Endodermal cell (in vitro differentiated cells): ENCODE results near the gene MYF5. TPM values are rescaled to one million over a fixed set of nuclear protein-coding genes. Genes with fewer than 3 reads are reported as not detected.

ENCODE experiments used
- DNase-seq: peaks from one replicate; pipeline ENCODE4 v3.0.0-alpha.2; 2017
- H3K27ac ChIP-seq: 2 replicates; pipeline ENCODE4 v1.5.1; 2013; ENCODE audit warnings: mild to moderate bottlenecking, low read depth, low read length, moderate library complexity
- H3K27me3 ChIP-seq: 2 replicates; pipeline ENCODE4 v1.6.1; 2013; ENCODE audit warnings: mild to moderate bottlenecking, low read length, moderate library complexity; ENCODE audit not compliant: insufficient read depth, control insufficient read depth, poor library complexity, severe bottlenecking
- H3K36me3 ChIP-seq: 2 replicates; pipeline ENCODE4 v1.7.0; 2013; ENCODE audit warnings: mild to moderate bottlenecking, low read length, moderate library complexity; ENCODE audit not compliant: control insufficient read depth, insufficient read depth
- H3K4me1 ChIP-seq: one replicate; pipeline ENCODE4 v1.7.0; 2013; ENCODE audit warnings: low read length; ENCODE audit not compliant: control insufficient read depth, insufficient read depth
- H3K4me3 ChIP-seq: 2 replicates; pipeline ENCODE4 v1.5.1; 2013; ENCODE audit warnings: mild to moderate bottlenecking, low read length, moderate library complexity
- H3K9ac ChIP-seq: 2 replicates; pipeline ENCODE4 v1.6.1; 2013; ENCODE audit warnings: mild to moderate bottlenecking, low read length, moderate library complexity; ENCODE audit not compliant: poor library complexity, severe bottlenecking; ENCODE audit errors: extremely low read depth
- H3K9me3 ChIP-seq: 2 replicates; pipeline ENCODE4 v1.6.1; 2013; ENCODE audit warnings: mild to moderate bottlenecking, low read length, moderate library complexity; ENCODE audit not compliant: control insufficient read depth
- H3K27ac Mint-ChIP-seq: 2 replicates; pipeline ENCODE4 v1.8.0; 2020; ENCODE audit warnings: mixed read lengths
- H3K27me3 Mint-ChIP-seq: 2 replicates; pipeline ENCODE4 v1.8.0; 2021; ENCODE audit warnings: mild to moderate bottlenecking, mixed read lengths; ENCODE audit not compliant: insufficient read depth
- H3K36me3 Mint-ChIP-seq: 2 replicates; pipeline ENCODE4 v1.8.0; 2020; ENCODE audit warnings: low read depth, mixed read lengths
- H3K4me1 Mint-ChIP-seq: 2 replicates; pipeline ENCODE4 v1.8.0; 2020; ENCODE audit warnings: mixed read lengths
- H3K4me3 Mint-ChIP-seq: 2 replicates; pipeline ENCODE4 v1.8.0; 2020; ENCODE audit warnings: mild to moderate bottlenecking, moderate library complexity, mixed read lengths
- H3K9me3 Mint-ChIP-seq: 2 replicates; pipeline ENCODE4 v1.8.0; 2020; ENCODE audit warnings: mild to moderate bottlenecking, mixed read lengths
- CTCF ChIP-seq: fragments of 200-600 bp; sonication (generic); conservative IDR thresholded peaks from 2 replicates; pipeline ENCODE4 v1.5.0; 2021; ENCODE audit warnings: antibody characterized with exemption, mild to moderate bottlenecking
- WGBS, 2 experiments: methylation state at CpG; one replicate each; pipeline versions ENCODE4 v1.1.5 to v1.1.7; 2013; ENCODE audit warnings: missing lambda C conversion rate in 2 of 2, mixed read lengths in 1 of 2; ENCODE audit not compliant: insufficient coverage in 1 of 2, insufficient read length in 1 of 2; 5-methylcytosine and 5-hydroxymethylcytosine counted together
- total RNA-seq, 2 donors: library from RNA; stranded (reverse); fragmentation: NEBNext Ultra II Directional in 1 of 2; extraction: Animal tissue kit (Norgen Biotek cat#: 25700) in 1 of 2; gene quantifications; 2 replicates in 1 of 2; 3 replicates in 1 of 2; pipeline ENCODE4 v1.2.1, GENCODE V29; 2021

MYF5 gene
- total RNA-seq, 2 donors from 2014 or later, result not detected

- 79 to 83% methylated on average over 1 of the region's 2 CpGs for WGBS, 2 experiments
- DNase-seq, result no peak
- no peak overlapping the region for H3K4me3 ChIP-seq
- no peaks in the 10 kb centered on the region for H3K4me1 ChIP-seq
- H3K36me3 ChIP-seq, result no peaks in the 10 kb centered on the region
- Mint-ChIP-seq H3K4me3 (no peak overlapping the region), H3K36me3 (no peaks in the 10 kb centered on the region), H3K9me3 (no peaks in the 10 kb centered on the region), H3K4me1 (no peaks in the 10 kb centered on the region), H3K27me3 (peaks cover 11% of the 10 kb centered on the region), H3K27ac (no peak overlapping the region)
- no peak overlapping the region for H3K9ac ChIP-seq
- H3K9me3 ChIP-seq, result no peaks in the 10 kb centered on the region
- peaks cover 6% of the 10 kb centered on the region for H3K27me3 ChIP-seq
- H3K27ac ChIP-seq, result no peak overlapping the region
- TF ChIP-seq CTCF, result no peak
Measured at GRCh38 chr12:80697270-80697887, 19.3 kb upstream of the MYF5 start.

- Histone ChIP-seq H3K4me1 (peaks cover 4% of the 10 kb centered on the region), H3K36me3 (no peaks in the 10 kb centered on the region), H3K27me3 (peaks cover 6% of the 10 kb centered on the region), H3K27ac (no peak overlapping the region), H3K9me3 (no peaks in the 10 kb centered on the region), H3K4me3 (no peak overlapping the region), H3K9ac (no peak overlapping the region)
- no peak for DNase-seq
- no peaks in the 10 kb centered on the region for H3K36me3 Mint-ChIP-seq
- H3K4me1 Mint-ChIP-seq, result peaks cover 8% of the 10 kb centered on the region
- no peak overlapping the region for H3K27ac Mint-ChIP-seq
- 89 to 94% methylated on average over 5 to 7 of the region's 7 CpGs for WGBS, 2 experiments
- H3K9me3 Mint-ChIP-seq, result no peaks in the 10 kb centered on the region
- H3K27me3 Mint-ChIP-seq, result peaks cover 11% of the 10 kb centered on the region
- TF ChIP-seq CTCF, result no peak
- no peak overlapping the region for H3K4me3 Mint-ChIP-seq
Measured at GRCh38 chr12:80698256-80698655, 18.5 kb upstream of the MYF5 start.

GRCh38 chr12:80698847-80699542, 17.7 kb upstream of the MYF5 start:
- Mint-ChIP-seq H3K4me3 (no peak overlapping the region), H3K4me1 (peaks cover 10% of the 10 kb centered on the region), H3K36me3 (no peaks in the 10 kb centered on the region), H3K27me3 (peaks cover 11% of the 10 kb centered on the region), H3K27ac (no peak overlapping the region), H3K9me3 (no peaks in the 10 kb centered on the region)
- peaks cover 7% of the 10 kb centered on the region for H3K4me1 ChIP-seq
- no peaks in the 10 kb centered on the region for H3K9me3 ChIP-seq
- peaks cover 6% of the 10 kb centered on the region for H3K27me3 ChIP-seq
- H3K36me3 ChIP-seq, result no peaks in the 10 kb centered on the region
- H3K4me3 ChIP-seq, result no peak overlapping the region
- no peak for DNase-seq
- H3K9ac ChIP-seq, result no peak overlapping the region
- WGBS, 2 experiments, result 85 to 90% methylated on average over 5 to 7 of the region's 7 CpGs
- TF ChIP-seq CTCF, result no peak
- no peak overlapping the region for H3K27ac ChIP-seq
